Retinal pigment epithelial cell (primary cell): ENCODE results near the gene DAG1.

Experiments used
- DNase-seq: peaks from one replicate; pipeline ENCODE4 v3.0.0-alpha.2; 2010; ENCODE audit warnings: low read depth
- H3K4me3 ChIP-seq: 2 replicates; pipeline ENCODE4 v1.5.1; 2011; ENCODE audit warnings: mild to moderate bottlenecking, low read length, control low read depth, moderate library complexity
- TF ChIP-seq, protein P1 (sequence below): conservative IDR thresholded peaks from 2 replicates; pipeline ENCODE4 v1.5.1; 2011; ENCODE audit warnings: low read depth, low read length, control low read depth, inconsistent platforms

DAG1 gene

GRCh38 chr3:49529567-49529966, 59.5 kb downstream of the DAG1 start:
- no peak for DNase-seq
- TF ChIP-seq, protein P1, sequence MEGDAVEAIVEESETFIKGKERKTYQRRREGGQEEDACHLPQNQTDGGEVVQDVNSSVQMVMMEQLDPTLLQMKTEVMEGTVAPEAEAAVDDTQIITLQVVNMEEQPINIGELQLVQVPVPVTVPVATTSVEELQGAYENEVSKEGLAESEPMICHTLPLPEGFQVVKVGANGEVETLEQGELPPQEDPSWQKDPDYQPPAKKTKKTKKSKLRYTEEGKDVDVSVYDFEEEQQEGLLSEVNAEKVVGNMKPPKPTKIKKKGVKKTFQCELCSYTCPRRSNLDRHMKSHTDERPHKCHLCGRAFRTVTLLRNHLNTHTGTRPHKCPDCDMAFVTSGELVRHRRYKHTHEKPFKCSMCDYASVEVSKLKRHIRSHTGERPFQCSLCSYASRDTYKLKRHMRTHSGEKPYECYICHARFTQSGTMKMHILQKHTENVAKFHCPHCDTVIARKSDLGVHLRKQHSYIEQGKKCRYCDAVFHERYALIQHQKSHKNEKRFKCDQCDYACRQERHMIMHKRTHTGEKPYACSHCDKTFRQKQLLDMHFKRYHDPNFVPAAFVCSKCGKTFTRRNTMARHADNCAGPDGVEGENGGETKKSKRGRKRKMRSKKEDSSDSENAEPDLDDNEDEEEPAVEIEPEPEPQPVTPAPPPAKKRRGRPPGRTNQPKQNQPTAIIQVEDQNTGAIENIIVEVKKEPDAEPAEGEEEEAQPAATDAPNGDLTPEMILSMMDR = no peak
- no peak overlapping the region for H3K4me3 ChIP-seq

GRCh38 chr3:49530231-49530630, 60.2 kb downstream of the DAG1 start:
- TF ChIP-seq, protein P1 = no peak
- no peak for DNase-seq
- no peak overlapping the region for H3K4me3 ChIP-seq

GRCh38 chr3:49530701-49531100, 60.6 kb downstream of the DAG1 start:
- no peak overlapping the region for H3K4me3 ChIP-seq
- TF ChIP-seq, protein P1 = no peak
- no peak for DNase-seq

GRCh38 chr3:49531218-49531617, 61.2 kb downstream of the DAG1 start:
- no peak for DNase-seq

GRCh38 chr3:49531715-49532114, 61.6 kb downstream of the DAG1 start:
- no peak overlapping the region for H3K4me3 ChIP-seq
- no peak for DNase-seq
- TF ChIP-seq, protein P1 = no peak

More at GRCh38 chr3:49531218-49531617, 61.2 kb downstream of the DAG1 start:
- H3K4me3 ChIP-seq = no peak overlapping the region
- TF ChIP-seq, protein P1 = no peak

- no peak overlapping the region for H3K4me3 ChIP-seq
- no peak for DNase-seq
- TF ChIP-seq, protein P1 = no peak
Measured at GRCh38 chr3:49533031-49533430, 63.0 kb downstream of the DAG1 start.

DNA sequence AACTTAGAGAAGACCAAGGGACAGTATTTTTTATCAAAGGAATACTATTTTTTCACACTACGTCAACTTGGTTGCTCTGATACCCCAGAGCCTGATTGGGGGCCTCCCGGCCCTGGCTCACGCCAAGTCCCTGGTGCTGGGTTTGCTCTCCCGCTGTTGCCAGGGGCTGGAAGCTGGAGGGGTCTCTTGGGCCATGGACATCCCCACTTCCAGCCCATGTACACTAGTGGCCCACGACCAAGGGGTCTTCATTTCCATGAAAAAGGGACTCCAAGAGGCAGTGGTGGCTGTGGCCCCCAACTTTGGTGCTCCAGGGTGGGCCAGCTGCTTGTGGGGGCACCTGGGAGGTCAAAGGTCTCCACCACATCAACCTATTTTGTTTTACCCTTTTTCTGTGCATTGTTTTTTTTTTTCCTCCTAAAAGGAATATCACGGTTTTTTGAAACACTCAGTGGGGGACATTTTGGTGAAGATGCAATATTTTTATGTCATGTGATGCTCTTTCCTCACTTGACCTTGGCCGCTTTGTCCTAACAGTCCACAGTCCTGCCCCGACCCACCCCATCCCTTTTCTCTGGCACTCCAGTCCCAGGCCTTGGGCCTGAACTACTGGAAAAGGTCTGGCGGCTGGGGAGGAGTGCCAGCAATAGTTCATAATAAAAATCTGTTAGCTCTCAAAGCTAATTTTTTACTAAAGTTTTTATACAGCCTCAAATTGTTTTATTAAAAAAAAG, 63.9 kb downstream of the DAG1 start:
- no peak for DNase-seq

More for the DNA sequence above, 63.9 kb downstream of the DAG1 start:
- no peak overlapping the region for H3K4me3 ChIP-seq
- TF ChIP-seq, protein P1 = no peak
